ENCODE results near the gene STPG3. TPM values are rescaled to one million over a fixed set of nuclear protein-coding genes. Genes with fewer than 3 reads are reported as not detected.

STPG3 gene
- total and polyA plus RNA-seq, 2 of the 4 experiments (the other 2 are of a cell fraction), result not detected

DNA sequence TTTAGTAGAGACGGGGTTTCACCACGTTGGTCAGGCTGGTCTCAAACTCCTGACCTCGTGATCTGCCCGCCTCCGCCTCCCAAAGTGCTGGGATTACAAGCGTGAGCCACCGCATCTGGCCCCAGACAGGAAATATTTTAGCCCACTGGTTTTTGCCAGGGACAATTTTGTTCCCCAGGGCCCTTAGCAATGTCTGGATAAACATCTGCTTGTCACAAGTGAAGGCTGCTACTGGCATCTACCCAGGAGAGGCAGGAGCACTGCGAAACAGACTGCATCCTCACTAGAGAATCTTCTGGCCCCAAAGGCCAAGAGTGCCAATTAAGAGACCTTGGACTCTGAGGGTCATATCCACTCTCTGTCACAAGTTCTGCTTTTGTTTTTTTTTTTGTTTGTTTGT is 48.1 kb upstream of the STPG3 start:
- H2BK5ac ChIP-seq (ENCODE audit: low read depth, low read length, poor library complexity, severe bottlenecking), result no peak overlapping the region
- dilution Hi-C loops (cut with HindIII; ENCODE audit: low sequenced_read_pairs, unreplicated experiment) (no loop called here), intact Hi-C loops (cut with micrococcal nuclease) (no loop called here), in situ Hi-C loops (cut with MboI; ENCODE audit: low sequenced_read_pairs) (no loop called here)
- no peak overlapping the region for H4K91ac ChIP-seq (ENCODE audit: insufficient read depth, low read depth, low read length)
- CTCF ChIA-PET, result no interaction called here
- H2AFZ ChIP-seq (replicated peaks; ENCODE audit: low read length, poor library complexity), result no peak overlapping the region
- no peak overlapping the region for H2AK5ac ChIP-seq (ENCODE audit: low read depth, low read length)
- 0 out of 2 replicates have a peak, but pooled peaks cover 2% of the 10 kb centered on the region for H3K9me1 ChIP-seq (ENCODE audit: insufficient read depth, low read length)
- no peak for DNase-seq
- H2AK9ac ChIP-seq (replicated peaks; ENCODE audit: low read depth, low read length, poor library complexity), result no peak overlapping the region
- H3K9me3 ChIP-seq (ENCODE audit: control insufficient read depth, insufficient read depth, low read length), result no peaks in the 10 kb centered on the region
- no peak overlapping the region for H4K8ac ChIP-seq (ENCODE audit: low read depth in 2 of 2, low read length in 2 of 2)
- peaks cover 24% of the 10 kb centered on the region for H3K4me1 ChIP-seq (ENCODE audit: control insufficient read depth, insufficient read depth, low read length)
- peaks cover 25% of the 10 kb centered on the region for H4K20me1 ChIP-seq (ENCODE audit: insufficient read depth, low read length)
- no peak overlapping the region for H3K18ac ChIP-seq (ENCODE audit: low read depth, low read length)
- H3K36me3 ChIP-seq (ENCODE audit: control insufficient read depth, insufficient read depth, low read length), result peaks cover 5% of the 10 kb centered on the region
- H2BK15ac ChIP-seq (ENCODE audit: low read depth, low read length), result no peak overlapping the region
- no peak overlapping the region for H3K56ac ChIP-seq (ENCODE audit: extremely low read depth, insufficient read depth, low read length)
- H3K27ac ChIP-seq (ENCODE audit: insufficient read depth, low read length), result no peak overlapping the region
- no peak overlapping the region for H2BK120ac ChIP-seq (ENCODE audit: low read depth, low read length)
- H3K23ac ChIP-seq (ENCODE audit: low read depth, low read length), result no peak overlapping the region
- no peak overlapping the region for H2BK20ac ChIP-seq (ENCODE audit: low read depth, low read length)
- no peaks in the 10 kb centered on the region for H3K27me3 ChIP-seq (ENCODE audit: control insufficient read depth, insufficient read depth, low read length)
- no peak overlapping the region for H3K14ac ChIP-seq (replicated peaks; ENCODE audit: low read depth, low read length)
- TF ChIP-seq RFX5 (IDR thresholded peaks at IDR 0.05; ENCODE audit: low read depth, low read length) (no peak), RAD21 (IDR thresholded peaks at IDR 0.05; ENCODE audit: low read length) (no peak), FOS (IDR thresholded peaks at IDR 0.05; ENCODE audit: low read depth, low read length) (no peak), SMC3 (IDR thresholded peaks at IDR 0.05; ENCODE audit: low read depth, low read length) (no peak), MXI1 (IDR thresholded peaks at IDR 0.05; ENCODE audit: borderline replicate concordance, low read depth, low read length) (no peak), BHLHE40 (IDR thresholded peaks at IDR 0.05; ENCODE audit: low read depth, low read length) (no peak), CEBPB (IDR thresholded peaks at IDR 0.05; ENCODE audit: low read depth, low read length) (no peak), NFE2L2 (IDR thresholded peaks at IDR 0.05; ENCODE audit: low read depth, low read length) (no peak), RCOR1 (IDR thresholded peaks at IDR 0.05; ENCODE audit: insufficient replicate concordance, low read length) (no peak), MAFK (IDR thresholded peaks at IDR 0.05; ENCODE audit: low read depth, low read length) (no peak)
- TF ChIP-seq, protein P1, sequence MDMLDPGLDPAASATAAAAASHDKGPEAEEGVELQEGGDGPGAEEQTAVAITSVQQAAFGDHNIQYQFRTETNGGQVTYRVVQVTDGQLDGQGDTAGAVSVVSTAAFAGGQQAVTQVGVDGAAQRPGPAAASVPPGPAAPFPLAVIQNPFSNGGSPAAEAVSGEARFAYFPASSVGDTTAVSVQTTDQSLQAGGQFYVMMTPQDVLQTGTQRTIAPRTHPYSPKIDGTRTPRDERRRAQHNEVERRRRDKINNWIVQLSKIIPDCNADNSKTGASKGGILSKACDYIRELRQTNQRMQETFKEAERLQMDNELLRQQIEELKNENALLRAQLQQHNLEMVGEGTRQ (IDR thresholded peaks at IDR 0.05; ENCODE audit: low read depth, low read length), result no peak
- TF ChIP-seq, protein P2, sequence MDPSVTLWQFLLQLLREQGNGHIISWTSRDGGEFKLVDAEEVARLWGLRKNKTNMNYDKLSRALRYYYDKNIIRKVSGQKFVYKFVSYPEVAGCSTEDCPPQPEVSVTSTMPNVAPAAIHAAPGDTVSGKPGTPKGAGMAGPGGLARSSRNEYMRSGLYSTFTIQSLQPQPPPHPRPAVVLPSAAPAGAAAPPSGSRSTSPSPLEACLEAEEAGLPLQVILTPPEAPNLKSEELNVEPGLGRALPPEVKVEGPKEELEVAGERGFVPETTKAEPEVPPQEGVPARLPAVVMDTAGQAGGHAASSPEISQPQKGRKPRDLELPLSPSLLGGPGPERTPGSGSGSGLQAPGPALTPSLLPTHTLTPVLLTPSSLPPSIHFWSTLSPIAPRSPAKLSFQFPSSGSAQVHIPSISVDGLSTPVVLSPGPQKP (IDR thresholded peaks at IDR 0.05; ENCODE audit: borderline replicate concordance, low read depth, low read length), result no peak
- no peak overlapping the region for H3K9ac ChIP-seq (ENCODE audit: low read depth, low read length)
- POLR2A ChIA-PET (ENCODE audit: unreplicated experiment), result no interaction called here
- no peak overlapping the region for H3K4me3 ChIP-seq (ENCODE audit: insufficient read depth, low read depth, low read length)
- 89% methylated on average over 7 of the region's 8 CpGs; no CpG with 5 or more reads in 1 of the 2 experiments for WGBS, 2 experiments (ENCODE audit: extremely low coverage in 2 of 2, insufficient read length in 1 of 2)
- H3K4ac ChIP-seq (ENCODE audit: low read depth, low read length), result no peak overlapping the region
- ATAC-seq (ENCODE audit: low read depth), result no peak
- peaks cover 47 to 81% of the 10 kb centered on the region in 2 experiments for H3K79me1 ChIP-seq (ENCODE audit: low read depth in 1 of 2, low read length in 2 of 2)
- BruUV-seq (replicated peaks), result no TSS peak
- H4K5ac ChIP-seq (ENCODE audit: low read depth, low read length), result no peak overlapping the region
- no peak overlapping the region for H3K4me2 ChIP-seq (ENCODE audit: low read depth, low read length)

Measured in IMR-90 (cell line).